Right lobe of liver (tissue), 4 donors: ENCODE measurements around the gene ASCC1.

Experiments
- CTCF ChIP-seq, 4 donors: fragments of 200-600 bp in 3 of 4; fragments of 450-650 bp in 1 of 4; IDR thresholded peaks; one replicate each; pipeline versions ENCODE4 v1.5.1 to v1.8.0; 2016 to 2022; ENCODE audit warnings: antibody characterized with exemption in 4 of 4, mild to moderate bottlenecking in 2 of 4
- POLR2A ChIP-seq: fragments of 450-650 bp; IDR thresholded peaks from one replicate; pipeline ENCODE4 v1.6.1; 2017; ENCODE audit warnings: antibody characterized with exemption, mild to moderate bottlenecking
- donor health status: DM: no; HTN: no; CAD: no.
- donor health status: DM: no; HTN: no; CAD: no.
- donor health status: DM: no; HTN: yes; CAD: no.

- TF ChIP-seq POLR2A (no peak), CTCF (IDR thresholded peaks at IDR 0.05) (no peak)
Measured at GRCh38 chr10:72124381-72124780, 91.7 kb downstream of the ASCC1 start.
